H9 (cell line): ENCODE data around the gene IMMP2L. TPM values are rescaled to one million over a fixed set of nuclear protein-coding genes. Genes with fewer than 3 reads are reported as not detected.

Experiments
- DNase-seq: peaks from one replicate; pipeline ENCODE4 v3.0.0-alpha.2; 2017
- H2AFZ ChIP-seq: one replicate; pipeline ENCODE4 v1.6.1; 2013; ENCODE audit warnings: mild to moderate bottlenecking, low read length, control low read depth, moderate library complexity
- H2AK5ac ChIP-seq: 2 replicates; pipeline ENCODE4 v1.6.1; 2013; ENCODE audit warnings: low read length, control low read depth, mixed read lengths; ENCODE audit not compliant: insufficient read length
- H2BK120ac ChIP-seq: one replicate; pipeline ENCODE4 v1.6.1; 2013; ENCODE audit warnings: low read depth, mild to moderate bottlenecking, low read length, control low read depth, inconsistent platforms; ENCODE audit not compliant: poor library complexity, severe bottlenecking
- H2BK12ac ChIP-seq: 2 replicates; pipeline ENCODE4 v1.6.1; 2013; ENCODE audit warnings: low read length, control low read depth, mixed read lengths, low read depth; ENCODE audit not compliant: insufficient read length
- H2BK15ac ChIP-seq: 2 replicates; pipeline ENCODE4 v1.6.1; 2013; ENCODE audit warnings: low read depth, low read length, control low read depth
- H2BK20ac ChIP-seq: one replicate; pipeline ENCODE4 v1.6.1; 2013; ENCODE audit warnings: low read depth, mild to moderate bottlenecking, low read length, control low read depth, inconsistent platforms; ENCODE audit not compliant: poor library complexity, severe bottlenecking
- H2BK5ac ChIP-seq: 2 replicates; pipeline ENCODE4 v1.6.1; 2013; ENCODE audit warnings: low read length, control low read depth, mixed read lengths; ENCODE audit not compliant: insufficient read length
- H3K14ac ChIP-seq: 2 replicates; pipeline ENCODE4 v1.6.1; 2013; ENCODE audit warnings: low read length, control low read depth; ENCODE audit not compliant: insufficient read depth
- H3K18ac ChIP-seq: 2 replicates; pipeline ENCODE4 v1.6.1; 2013; ENCODE audit warnings: low read depth, mild to moderate bottlenecking, mixed read lengths, low read length, control low read depth; ENCODE audit not compliant: insufficient read length
- H3K23ac ChIP-seq: 2 replicates; pipeline ENCODE4 v1.6.1; 2013; ENCODE audit warnings: low read length, control low read depth, mixed read lengths, low read depth; ENCODE audit not compliant: insufficient read length
- H3K23me2 ChIP-seq: 2 replicates; pipeline ENCODE4 v1.6.1; 2013; ENCODE audit warnings: low read depth, mild to moderate bottlenecking, mixed read lengths, low read length, control low read depth; ENCODE audit not compliant: insufficient read length, poor library complexity, severe bottlenecking
- H3K27ac ChIP-seq: 2 replicates; pipeline ENCODE4 v1.5.1; 2013; ENCODE audit warnings: low read length, control low read depth, mixed read lengths, low read depth; ENCODE audit not compliant: insufficient read length
- H3K27me3 ChIP-seq: 2 replicates; pipeline ENCODE4 v1.6.1; 2013; ENCODE audit warnings: low read length, control low read depth, inconsistent platforms; ENCODE audit not compliant: insufficient read depth
- H3K4ac ChIP-seq: 2 replicates; pipeline ENCODE4 v1.6.1; 2013; ENCODE audit warnings: low read depth, mild to moderate bottlenecking, control low read depth, inconsistent platforms, low read length, moderate library complexity
- H3K4me1 ChIP-seq: 2 replicates; pipeline ENCODE4 v1.6.1; 2013; ENCODE audit warnings: low read length, control low read depth, inconsistent platforms; ENCODE audit not compliant: insufficient read depth
- H3K4me2 ChIP-seq: 2 replicates; pipeline ENCODE4 v1.6.1; 2013; ENCODE audit warnings: low read length, control low read depth, mixed read lengths; ENCODE audit not compliant: insufficient read length, insufficient read depth
- H3K56ac ChIP-seq: 2 replicates; pipeline ENCODE4 v1.6.1; 2013; ENCODE audit warnings: low read depth, mild to moderate bottlenecking, mixed read lengths, low read length, control low read depth; ENCODE audit not compliant: insufficient read length
- H3K79me1 ChIP-seq: 2 replicates; pipeline ENCODE4 v1.6.1; 2013; ENCODE audit warnings: low read depth, mild to moderate bottlenecking, moderate library complexity, low read length, control low read depth, inconsistent platforms; ENCODE audit not compliant: insufficient read depth, poor library complexity, severe bottlenecking
- H3K79me2 ChIP-seq: 2 replicates; pipeline ENCODE4 v1.6.1; 2013; ENCODE audit warnings: low read length, control low read depth, inconsistent platforms; ENCODE audit not compliant: insufficient read depth
- H3K9ac ChIP-seq: 2 replicates; pipeline ENCODE4 v1.6.1; 2013; ENCODE audit warnings: low read length, control low read depth, mixed read lengths; ENCODE audit not compliant: insufficient read length; ENCODE audit errors: extremely low read depth
- H3K9me3 ChIP-seq: one replicate; pipeline ENCODE4 v1.6.1; 2013; ENCODE audit warnings: low read depth, low read length, inconsistent platforms; ENCODE audit not compliant: control insufficient read depth
- H3T11ph ChIP-seq: one replicate; pipeline ENCODE4 v1.6.1; 2013; ENCODE audit warnings: mild to moderate bottlenecking, low read length, control low read depth, inconsistent platforms
- H4K20me1 ChIP-seq: one replicate; pipeline ENCODE4 v1.6.1; 2013; ENCODE audit not compliant: control insufficient read depth, insufficient read length, insufficient read depth
- H4K5ac ChIP-seq: 2 replicates; pipeline ENCODE4 v1.6.1; 2013; ENCODE audit warnings: low read depth, mild to moderate bottlenecking, mixed read lengths, low read length, control low read depth; ENCODE audit not compliant: insufficient read length
- H4K8ac ChIP-seq: replicated peaks from 2 replicates; pipeline ENCODE4 v1.6.1; 2013; ENCODE audit warnings: low read length, control low read depth, mixed read lengths, low read depth; ENCODE audit not compliant: insufficient read length
- H4K91ac ChIP-seq: 2 replicates; pipeline ENCODE4 v1.6.1; 2013; ENCODE audit warnings: low read depth, mild to moderate bottlenecking, moderate library complexity, mixed read lengths, low read length, control low read depth; ENCODE audit not compliant: insufficient read length
- H3K27ac Mint-ChIP-seq, 3 experiments: 2 replicates in 2 of 3; 3 replicates in 1 of 3; pipeline ENCODE4 v1.8.0; 2020 to 2021; ENCODE audit warnings: mixed read lengths in 3 of 3, mild to moderate bottlenecking in 1 of 3, moderate library complexity in 1 of 3
- H3K27me3 Mint-ChIP-seq: 2 replicates; pipeline ENCODE4 v1.8.0; 2021; ENCODE audit warnings: low read depth, mild to moderate bottlenecking, moderate library complexity, mixed read lengths
- H3K36me3 Mint-ChIP-seq, 3 experiments: 2 replicates in 2 of 3; 3 replicates in 1 of 3; pipeline ENCODE4 v1.8.0; 2020 to 2021; ENCODE audit warnings: low read depth in 3 of 3, mixed read lengths in 3 of 3; ENCODE audit not compliant: insufficient read depth in 1 of 3
- H3K4me1 Mint-ChIP-seq, 2 experiments: 2 replicates each; pipeline ENCODE4 v1.8.0; 2020; ENCODE audit warnings: mixed read lengths in 2 of 2
- H3K4me3 Mint-ChIP-seq, 2 experiments: 2 replicates in 1 of 2; 3 replicates in 1 of 2; pipeline ENCODE4 v1.8.0; 2020 to 2021; ENCODE audit warnings: mild to moderate bottlenecking in 2 of 2, mixed read lengths in 2 of 2, moderate library complexity in 1 of 2
- H3K9me3 Mint-ChIP-seq, 2 experiments: 2 replicates in 1 of 2; 3 replicates in 1 of 2; pipeline ENCODE4 v1.8.0; 2020; ENCODE audit warnings: mild to moderate bottlenecking in 2 of 2, mixed read lengths in 2 of 2, moderate library complexity in 1 of 2
- total RNA-seq: library from RNA; stranded (reverse); gene quantifications from 2 replicates; pipeline ENCODE4 v1.2.1, GENCODE V29; 2021
- TF ChIP-seq, protein P1 (sequence below): fragments of 200-600 bp; sonication (generic); conservative IDR thresholded peaks from 3 replicates; pipeline ENCODE4 v1.8.0; 2021; ENCODE audit warnings: antibody characterized with exemption, mild to moderate bottlenecking

IMMP2L gene
- total RNA-seq, 1 experiment from 2014 or later: 14.7 TPM

- no peaks in the 10 kb centered on the region for H3K79me1 ChIP-seq
- Mint-ChIP-seq H3K27me3 (no peaks in the 10 kb centered on the region), H3K27ac (no peak overlapping the region), H3K4me3 (no peak overlapping the region), H3K9me3 (no peaks in the 10 kb centered on the region), H3K4me1 (peaks cover 6 to 8% of the 10 kb centered on the region in 2 experiments; a peak in 3 of 4 replicates), H3K36me3 (no peaks in the 10 kb centered on the region)
- H3K18ac ChIP-seq: no peak overlapping the region
- TF ChIP-seq, protein P1, sequence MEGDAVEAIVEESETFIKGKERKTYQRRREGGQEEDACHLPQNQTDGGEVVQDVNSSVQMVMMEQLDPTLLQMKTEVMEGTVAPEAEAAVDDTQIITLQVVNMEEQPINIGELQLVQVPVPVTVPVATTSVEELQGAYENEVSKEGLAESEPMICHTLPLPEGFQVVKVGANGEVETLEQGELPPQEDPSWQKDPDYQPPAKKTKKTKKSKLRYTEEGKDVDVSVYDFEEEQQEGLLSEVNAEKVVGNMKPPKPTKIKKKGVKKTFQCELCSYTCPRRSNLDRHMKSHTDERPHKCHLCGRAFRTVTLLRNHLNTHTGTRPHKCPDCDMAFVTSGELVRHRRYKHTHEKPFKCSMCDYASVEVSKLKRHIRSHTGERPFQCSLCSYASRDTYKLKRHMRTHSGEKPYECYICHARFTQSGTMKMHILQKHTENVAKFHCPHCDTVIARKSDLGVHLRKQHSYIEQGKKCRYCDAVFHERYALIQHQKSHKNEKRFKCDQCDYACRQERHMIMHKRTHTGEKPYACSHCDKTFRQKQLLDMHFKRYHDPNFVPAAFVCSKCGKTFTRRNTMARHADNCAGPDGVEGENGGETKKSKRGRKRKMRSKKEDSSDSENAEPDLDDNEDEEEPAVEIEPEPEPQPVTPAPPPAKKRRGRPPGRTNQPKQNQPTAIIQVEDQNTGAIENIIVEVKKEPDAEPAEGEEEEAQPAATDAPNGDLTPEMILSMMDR: no peak
- no peak overlapping the region for H2BK12ac ChIP-seq
- no peaks in the 10 kb centered on the region for H4K20me1 ChIP-seq
- H2BK15ac ChIP-seq: no peak overlapping the region
- H2AK5ac ChIP-seq: no peak overlapping the region
- H3K4me1 ChIP-seq: no peaks in the 10 kb centered on the region
- no peak overlapping the region for H3K56ac ChIP-seq
- H4K8ac ChIP-seq: no peak overlapping the region
- H3K23ac ChIP-seq: no peak overlapping the region
- no peaks in the 10 kb centered on the region for H3K79me2 ChIP-seq
- no peaks in the 10 kb centered on the region for H3K27me3 ChIP-seq
- no peak overlapping the region for H3K4me2 ChIP-seq
- no peak overlapping the region for H3K27ac ChIP-seq
- no peak overlapping the region for H4K91ac ChIP-seq
- no peaks in the 10 kb centered on the region for H3K23me2 ChIP-seq
- no peak overlapping the region for H3K14ac ChIP-seq
- no peak for DNase-seq
- H2BK120ac ChIP-seq: no peak overlapping the region
- H3K4ac ChIP-seq: no peak overlapping the region
- no peaks in the 10 kb centered on the region for H3K9me3 ChIP-seq
- H2BK20ac ChIP-seq: no peak overlapping the region
- no peak overlapping the region for H2BK5ac ChIP-seq
- no peak overlapping the region for H4K5ac ChIP-seq
- no peak overlapping the region for H2AFZ ChIP-seq
- H3T11ph ChIP-seq: no peak overlapping the region
- no peak overlapping the region for H3K9ac ChIP-seq
Measured at GRCh38 chr7:111003883-111004282, 558.4 kb downstream of the IMMP2L start.
